Lower leg skin (tissue), 3 donors: ENCODE measurements around the gene ARHGAP12.

Source experiments
- CTCF ChIP-seq, 3 donors: fragments of 450-650 bp; IDR thresholded peaks; one replicate each; pipeline ENCODE4 v1.5.1; 2016; ENCODE audit warnings: antibody characterized with exemption in 3 of 3, mild to moderate bottlenecking in 3 of 3, moderate library complexity in 2 of 3
- POLR2A ChIP-seq, 2 donors: fragments of 450-650 bp; IDR thresholded peaks; one replicate each; pipeline ENCODE4 v1.6.1; 2016 to 2017; ENCODE audit warnings: antibody characterized with exemption in 2 of 2, mild to moderate bottlenecking in 1 of 2, moderate library complexity in 1 of 2

DNA sequence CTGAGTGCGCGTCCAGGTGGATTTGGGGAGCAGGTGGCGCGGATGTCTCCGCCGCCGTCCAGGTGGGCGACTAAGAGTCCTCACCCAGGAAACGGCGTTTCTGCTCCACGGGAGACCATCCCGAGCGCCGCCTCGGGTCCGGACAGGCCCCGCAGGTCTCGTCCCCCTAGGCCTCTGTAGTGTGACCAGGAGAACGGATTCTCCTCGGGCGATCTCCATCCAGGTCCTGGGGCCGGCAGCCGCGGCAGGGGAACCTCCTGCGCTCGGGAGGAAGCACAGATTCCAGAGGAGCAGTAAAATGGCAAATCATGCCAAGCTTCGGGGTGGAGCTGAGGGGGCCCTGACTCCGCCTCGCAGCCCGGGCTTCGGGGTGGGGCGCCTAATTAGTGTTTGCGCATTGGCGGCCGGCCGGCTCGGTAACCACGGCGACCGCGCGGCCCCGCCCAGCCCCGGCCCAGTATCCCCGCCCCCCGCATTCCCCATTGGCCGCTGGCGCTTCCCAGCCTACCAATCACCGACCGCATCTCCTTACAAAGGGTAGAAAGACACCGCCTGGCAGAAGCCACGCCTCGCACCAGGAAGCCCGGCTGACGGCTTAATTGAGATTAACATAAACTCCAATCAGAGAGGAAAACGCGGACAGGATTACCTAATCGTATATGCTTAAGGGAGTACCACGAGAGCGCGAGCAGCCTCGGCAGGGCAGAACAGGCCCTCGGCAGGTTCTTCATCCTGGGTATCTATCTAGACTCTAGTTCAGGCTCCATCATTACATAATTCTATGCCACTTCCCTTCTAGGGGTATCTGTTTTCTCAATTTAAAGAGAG, 168.6 kb downstream of the ARHGAP12 start:
- TF ChIP-seq CTCF (IDR thresholded peaks at IDR 0.05) (no peak), POLR2A (IDR thresholded peaks at IDR 0.05) (no peak)
